Adrenal gland (tissue), 5 donors: ENCODE data around the gene ADCY2.

ENCODE experiments used
- POLR2A ChIP-seq, 2 donors: fragments of 450-650 bp; IDR thresholded peaks; one replicate each; pipeline ENCODE4 v1.6.1; 2017; ENCODE audit warnings: antibody characterized with exemption in 2 of 2, mild to moderate bottlenecking in 2 of 2, moderate library complexity in 1 of 2
- TF ChIP-seq, protein P1 (sequence below), 6 experiments: fragments of 450-650 bp in 4 of 6; fragments of 200-600 bp in 2 of 6; sonication (generic) in 1 of 6; IDR thresholded peaks; 1 replicate in 5 of 6; 2 replicates in 1 of 6; pipeline versions ENCODE4 v1.5.1 to v1.8.0; 2016 to 2021; ENCODE audit warnings: antibody characterized with exemption in 6 of 6, mild to moderate bottlenecking in 2 of 6, moderate library complexity in 1 of 6
- donor health status: DM: no; HTN: no; CAD: no.

DNA sequence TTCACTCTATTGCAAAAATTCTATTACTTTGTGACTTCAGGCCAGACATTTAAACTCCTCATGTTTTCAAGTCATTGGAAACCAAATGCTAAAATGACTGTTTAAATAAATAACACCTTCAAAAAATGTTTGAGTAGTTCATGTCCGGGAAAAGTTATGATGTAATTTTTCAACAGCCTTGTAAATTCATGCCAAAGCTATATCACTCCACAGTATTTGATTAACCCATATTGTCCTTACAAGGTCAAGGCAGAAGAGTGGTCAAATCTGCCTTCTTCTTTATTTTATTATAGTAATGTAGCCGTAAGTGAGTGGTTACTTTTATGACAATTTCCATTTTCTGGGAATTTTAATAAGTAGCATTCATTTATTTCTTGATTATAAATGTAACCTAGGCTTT lies 72.8 kb downstream of the ADCY2 start:
- TF ChIP-seq, protein P1, sequence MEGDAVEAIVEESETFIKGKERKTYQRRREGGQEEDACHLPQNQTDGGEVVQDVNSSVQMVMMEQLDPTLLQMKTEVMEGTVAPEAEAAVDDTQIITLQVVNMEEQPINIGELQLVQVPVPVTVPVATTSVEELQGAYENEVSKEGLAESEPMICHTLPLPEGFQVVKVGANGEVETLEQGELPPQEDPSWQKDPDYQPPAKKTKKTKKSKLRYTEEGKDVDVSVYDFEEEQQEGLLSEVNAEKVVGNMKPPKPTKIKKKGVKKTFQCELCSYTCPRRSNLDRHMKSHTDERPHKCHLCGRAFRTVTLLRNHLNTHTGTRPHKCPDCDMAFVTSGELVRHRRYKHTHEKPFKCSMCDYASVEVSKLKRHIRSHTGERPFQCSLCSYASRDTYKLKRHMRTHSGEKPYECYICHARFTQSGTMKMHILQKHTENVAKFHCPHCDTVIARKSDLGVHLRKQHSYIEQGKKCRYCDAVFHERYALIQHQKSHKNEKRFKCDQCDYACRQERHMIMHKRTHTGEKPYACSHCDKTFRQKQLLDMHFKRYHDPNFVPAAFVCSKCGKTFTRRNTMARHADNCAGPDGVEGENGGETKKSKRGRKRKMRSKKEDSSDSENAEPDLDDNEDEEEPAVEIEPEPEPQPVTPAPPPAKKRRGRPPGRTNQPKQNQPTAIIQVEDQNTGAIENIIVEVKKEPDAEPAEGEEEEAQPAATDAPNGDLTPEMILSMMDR (IDR thresholded peaks at IDR 0.05), result no peak
- no peak for TF ChIP-seq POLR2A (IDR thresholded peaks at IDR 0.05)
